Stomach (tissue), 4 donors: ENCODE results near the gene OGDH.

Source experiments
- CTCF ChIP-seq, 7 experiments: fragments of 450-650 bp in 4 of 7; fragments of 200-600 bp in 3 of 7; sonication (generic) in 3 of 7; IDR thresholded peaks; one replicate each; pipeline ENCODE4 v1.5.1; 2016 to 2019; ENCODE audit warnings: antibody characterized with exemption in 7 of 7, control low read depth in 2 of 7, mild to moderate bottlenecking in 1 of 7
- POLR2A ChIP-seq, 4 donors: fragments of 450-650 bp; IDR thresholded peaks; one replicate each; pipeline ENCODE4 v1.6.1; 2016; ENCODE audit warnings: antibody characterized with exemption in 4 of 4, control low read depth in 2 of 4, mild to moderate bottlenecking in 1 of 4, moderate library complexity in 1 of 4
- POLR2AphosphoS5 ChIP-seq, 3 donors: sonication (generic); formaldehyde crosslinking; IDR thresholded peaks; one replicate each; pipeline ENCODE4 v1.6.1; 2016; ENCODE audit warnings: antibody characterized with exemption in 3 of 3

GRCh38 chr7:44740055-44740454, 133.6 kb downstream of the OGDH start:
- no peak for TF ChIP-seq POLR2AphosphoS5 (IDR thresholded peaks at IDR 0.05)
- no peak for TF ChIP-seq CTCF (IDR thresholded peaks at IDR 0.05)
- no peak for TF ChIP-seq POLR2A (IDR thresholded peaks at IDR 0.05)
